Transverse colon (tissue), 4 donors: ENCODE measurements around the gene COL20A1. TPM values are rescaled to one million over a fixed set of nuclear protein-coding genes. Genes with fewer than 3 reads are reported as not detected.

Source experiments
- DNase-seq: peaks from one replicate; pipeline ENCODE4 v3.0.0-alpha.2; 2019
- H3K27ac ChIP-seq, 4 donors: fragments of 200-600 bp; sonication (generic); 2 replicates each; pipeline ENCODE4 v1.5.1; 2016 to 2018; ENCODE audit warnings: inconsistent platforms in 4 of 4
- H3K27me3 ChIP-seq: fragments of 200-600 bp; sonication (generic); 2 replicates; pipeline ENCODE4 v1.5.1; 2017; ENCODE audit warnings: inconsistent platforms
- H3K36me3 ChIP-seq, 4 donors: fragments of 200-600 bp; sonication (generic); 2 replicates each; pipeline ENCODE4 v1.5.1; 2017 to 2019; ENCODE audit warnings: inconsistent platforms in 4 of 4
- H3K4me1 ChIP-seq, 4 donors: fragments of 200-600 bp; sonication (generic); 2 replicates each; pipeline ENCODE4 v1.5.1; 2017 to 2020; ENCODE audit warnings: inconsistent platforms in 4 of 4
- H3K4me3 ChIP-seq, 4 donors: fragments of 200-600 bp; sonication (generic); 1 replicate in 1 of 4; 2 replicates in 3 of 4; pipeline versions ENCODE4 v1.5.1 to v1.6.1; 2017 to 2019; ENCODE audit warnings: inconsistent platforms in 4 of 4
- H3K9me3 ChIP-seq, 2 donors: fragments of 200-600 bp; sonication (generic); 2 replicates each; pipeline ENCODE4 v1.5.1; 2017 to 2019; ENCODE audit warnings: inconsistent platforms in 2 of 2
- CTCF ChIP-seq, 5 experiments: fragments of 200-600 bp in 3 of 5; fragments of 450-650 bp in 2 of 5; sonication (generic) in 3 of 5; IDR thresholded peaks; 1 replicate in 2 of 5; 2 replicates in 3 of 5; pipeline ENCODE4 v1.5.1; 2016 to 2017; ENCODE audit warnings: antibody characterized with exemption in 5 of 5, inconsistent platforms in 3 of 5, mild to moderate bottlenecking in 2 of 5, moderate library complexity in 1 of 5
- EP300 ChIP-seq: sonication (generic); formaldehyde crosslinking; IDR thresholded peaks from one replicate; pipeline ENCODE4 v1.6.1; 2017; ENCODE audit warnings: antibody characterized with exemption, low read depth
- POLR2A ChIP-seq: fragments of 450-650 bp; IDR thresholded peaks from one replicate; pipeline ENCODE4 v1.6.1; 2016; ENCODE audit warnings: antibody characterized with exemption, mild to moderate bottlenecking, moderate library complexity
- POLR2AphosphoS5 ChIP-seq, 3 donors: sonication (generic); formaldehyde crosslinking; IDR thresholded peaks; one replicate each; pipeline ENCODE4 v1.6.1; 2016; ENCODE audit warnings: antibody characterized with exemption in 3 of 3
- WGBS, 2 donors: methylation state at CpG; one replicate each; pipeline ENCODE4 v1.1.5; 2018; ENCODE audit warnings: low coverage in 1 of 2; 5-methylcytosine and 5-hydroxymethylcytosine counted together
- in situ Hi-C, 4 donors: fragments of 200-750 bp; cut with MboI; loops; one replicate each; pipeline versions ENCODE4 v1.15.0 to v1.15.1; 2017; ENCODE audit warnings: low sequenced_read_pairs in 3 of 4, low pct_ligation_motif_present in 1 of 4, low pct_unique_long_range_greater_than_20kb in 1 of 4
- intact Hi-C: fragments of 100-400 bp; cut with DNase I; formaldehyde crosslinking; loops from one replicate; pipeline ENCODE4 v1.15.1; 2023; ENCODE audit warnings: low total_unique reads
- small RNA-seq, 4 donors: library from RNA; depleted of rRNA; stranded (forward); fragments of <200 nt; gene quantifications; one replicate each; pipeline ENCODE3, GENCODE V24; 2016
- total RNA-seq, 4 donors: library from RNA; depleted of rRNA; stranded (reverse); fragments of >200 nt; gene quantifications; one replicate each; pipeline ENCODE4 v1.1.0, GENCODE V29; 2016

Gene COL20A1
- total RNA-seq, 4 donors from 2014 or later, result 43.8 TPM; not detected in 3

- in situ Hi-C loops, result no loop called here
- H3K36me3 ChIP-seq, result no peaks in the 10 kb centered on the region
- TF ChIP-seq POLR2AphosphoS5 (IDR thresholded peaks at IDR 0.05), result no peak
- TF ChIP-seq EP300, result no peak
- no peak for TF ChIP-seq POLR2A
- no peak for TF ChIP-seq CTCF (IDR thresholded peaks at IDR 0.05)
- peaks cover 12 to 15% of the 10 kb centered on the region in 2 donors for H3K9me3 ChIP-seq
- 17 to 50% methylated on average over 1 to 17 of the region's 17 CpGs for WGBS, 2 donors
- no peak overlapping the region for H3K4me3 ChIP-seq
- peaks cover 39% of the 10 kb centered on the region for H3K27me3 ChIP-seq
- DNase-seq, result no peak
- no peak overlapping the region for H3K27ac ChIP-seq
- intact Hi-C loops, result loop anchor here (5.0 kb wide), 1 partner anchor 70 kb away; no protein-coding TSS in a partner anchor
- H3K4me1 ChIP-seq, result no peaks in the 10 kb centered on the region
These were observed 89.7 kb downstream of the COL20A1 start for GRCh38 chr20:63382551-63383300.

DNA sequence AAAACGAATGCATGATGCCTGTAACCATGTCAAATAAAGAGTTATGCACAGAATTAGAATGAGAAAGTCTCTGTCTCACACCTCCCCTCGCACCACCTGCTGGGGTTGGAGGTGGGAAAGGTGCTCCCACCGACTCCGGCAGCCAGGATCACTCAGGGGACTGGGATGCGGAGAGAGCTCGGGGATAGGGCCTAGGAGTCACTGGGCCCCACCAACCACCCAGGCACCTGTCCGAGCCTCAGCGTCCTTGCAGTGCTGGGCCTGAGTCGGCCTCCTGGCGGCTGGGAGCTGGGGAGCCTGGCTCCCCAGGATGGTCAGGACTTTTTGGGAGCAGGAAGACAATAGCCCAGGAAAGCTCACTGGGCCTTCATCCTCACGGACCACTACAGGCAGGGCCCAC is 90.6 kb downstream of the COL20A1 start:
- intact Hi-C loops, result loop anchor here (5.0 kb wide), 1 partner anchor 71 kb away; no protein-coding TSS in a partner anchor
- H3K4me3 ChIP-seq, result no peak overlapping the region
- H3K27me3 ChIP-seq, result peaks cover 30% of the 10 kb centered on the region
- TF ChIP-seq POLR2AphosphoS5 (IDR thresholded peaks at IDR 0.05) (no peak), EP300 (no peak), POLR2A (no peak), CTCF (IDR thresholded peaks at IDR 0.05) (no peak)
- H3K36me3 ChIP-seq, result no peaks in the 10 kb centered on the region
- in situ Hi-C loops, result no loop called here
- no peak overlapping the region for H3K27ac ChIP-seq
- WGBS, 2 donors, result 13 to 71% methylated on average over 1 to 11 of the region's 11 CpGs
- no peak for DNase-seq
- H3K4me1 ChIP-seq, result no peaks in the 10 kb centered on the region
- H3K9me3 ChIP-seq, result peaks cover 12 to 15% of the 10 kb centered on the region in 2 donors

DNA sequence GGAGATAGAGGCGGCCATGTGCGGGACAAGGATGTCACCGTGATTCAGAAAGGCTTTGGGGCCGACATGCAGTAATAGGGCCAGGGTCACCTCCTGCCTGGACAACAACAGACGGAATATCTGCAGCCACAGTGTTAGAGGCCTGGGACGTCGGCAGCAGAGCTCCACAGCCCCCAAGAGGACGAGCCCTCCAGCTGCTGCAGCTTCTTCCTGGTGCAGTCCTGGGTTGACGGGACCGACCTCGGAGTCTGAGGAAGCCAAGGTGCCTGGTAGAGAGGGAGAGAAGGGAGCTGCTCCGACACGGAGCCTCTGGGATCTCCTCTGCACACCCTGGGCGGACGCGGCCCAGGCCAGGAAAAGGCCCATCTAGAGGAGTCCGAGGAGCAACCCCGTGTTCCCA is 91.3 kb downstream of the COL20A1 start:
- WGBS, 2 donors, result 83% methylated on average over 18 of the region's 18 CpGs; no CpG with 5 or more reads in 1 of the 2 donors
- H3K27me3 ChIP-seq, result peaks cover 29% of the 10 kb centered on the region
- in situ Hi-C loops (no loop called here), intact Hi-C loops (loop anchor here (5.0 kb wide), 1 partner anchor 72 kb away; no protein-coding TSS in a partner anchor)
- no peaks in the 10 kb centered on the region for H3K36me3 ChIP-seq
- no peak overlapping the region for H3K27ac ChIP-seq
- no peak for DNase-seq
- TF ChIP-seq POLR2AphosphoS5 (IDR thresholded peaks at IDR 0.05) (no peak), CTCF (IDR thresholded peaks at IDR 0.05) (no peak), POLR2A (no peak), EP300 (no peak)
- H3K4me3 ChIP-seq, result no peak overlapping the region
- H3K4me1 ChIP-seq, result no peaks in the 10 kb centered on the region
- peaks cover 12 to 15% of the 10 kb centered on the region in 2 donors for H3K9me3 ChIP-seq

Small RNAs within 50 kb of the gene (small RNA-seq; reads per million reads assigned to genes)
- 0.48 to 4.1 (median 2.0) reads per million in 4 donors for gene MIR4326
- gene RNU6-994P, result 0 reads per million in 4 donors

Other genes starting within 250 kb of the COL20A1 start
- 10 to 100 TPM; 29.4 to 35.2 (median 32.9) TPM for gene YTHDF1, start 77.1 kb upstream of the COL20A1 start, total RNA-seq
- 10 to 100 TPM in 1 of 4 donors, 1 to 10 TPM in 1, not detected in 2; 1.6 to 12.7 TPM for gene BIRC7, start 57.3 kb upstream of the COL20A1 start, total RNA-seq
- under 1 TPM in 1 of 4 donors, not detected in 3; 0.79 TPM for gene NKAIN4, start 38.7 kb upstream of the COL20A1 start, total RNA-seq
- 100 to 1,000 TPM in 1 of 4 donors, 10 to 100 TPM in 3; 43.8 to 200 (median 74.8) TPM for gene ARFGAP1, start 20.4 kb upstream of the COL20A1 start, total RNA-seq
- under 1 TPM in 1 of 4 donors, not detected in 3; 0.20 TPM for gene CHRNA4, start 68.2 kb downstream of the COL20A1 start, total RNA-seq
- gene KCNQ2, start 179.5 kb downstream of the COL20A1 start, total RNA-seq, result under 1 TPM in 3 of 4 donors, not detected in 1; 0.32 to 0.41 (median 0.37) TPM
- 1 to 10 TPM in 3 of 4 donors, under 1 TPM in 1; 0.75 to 5.0 (median 3.3) TPM for gene EEF1A2, start 205.9 kb downstream of the COL20A1 start, total RNA-seq
- 100 to 1,000 TPM; 320 to 695 (median 517) TPM for gene PPDPF, start 227.6 kb downstream of the COL20A1 start, total RNA-seq
- 100 to 1,000 TPM in 2 of 4 donors, 10 to 100 TPM in 2; 90.5 to 147 (median 103) TPM for gene PTK6, start 244.2 kb downstream of the COL20A1 start, total RNA-seq